ENCODE results near the gene MST1R.

DNA sequence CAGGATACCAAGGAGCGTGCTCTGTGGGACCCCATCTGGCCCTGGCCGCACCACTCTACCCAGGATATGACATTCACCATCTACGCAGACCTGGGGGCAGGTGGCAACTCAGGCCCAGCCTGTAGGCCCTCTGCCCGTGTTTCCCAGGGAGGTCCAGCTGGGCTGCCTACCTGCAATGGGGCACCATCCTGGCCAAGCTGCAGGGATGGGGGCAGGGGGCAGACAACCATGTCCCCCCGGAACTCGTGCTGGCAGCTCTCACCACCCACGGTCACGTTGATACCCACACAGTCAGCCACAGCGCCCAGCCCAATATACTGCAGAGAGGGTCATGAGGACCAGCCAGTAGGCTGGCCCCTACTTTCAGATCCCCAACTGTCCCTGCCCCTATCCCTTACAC is 7.9 kb downstream of the MST1R start:
- TF ChIP-seq EZH2 (IDR thresholded peaks at IDR 0.05; ENCODE audit: insufficient read depth, poor library complexity, severe bottlenecking), result no peak
- no peak for TF ChIP-seq EZH2phosphoT487 (IDR thresholded peaks at IDR 0.05; ENCODE audit: insufficient read depth, low read depth)
